ENCODE measurements around the gene POLN. TPM values are rescaled to one million over a fixed set of nuclear protein-coding genes. Genes with fewer than 3 reads are reported as not detected.

POLN gene
- total RNA-seq, 2 donors from 2014 or later = 1.3 to 2.8 TPM

DNA sequence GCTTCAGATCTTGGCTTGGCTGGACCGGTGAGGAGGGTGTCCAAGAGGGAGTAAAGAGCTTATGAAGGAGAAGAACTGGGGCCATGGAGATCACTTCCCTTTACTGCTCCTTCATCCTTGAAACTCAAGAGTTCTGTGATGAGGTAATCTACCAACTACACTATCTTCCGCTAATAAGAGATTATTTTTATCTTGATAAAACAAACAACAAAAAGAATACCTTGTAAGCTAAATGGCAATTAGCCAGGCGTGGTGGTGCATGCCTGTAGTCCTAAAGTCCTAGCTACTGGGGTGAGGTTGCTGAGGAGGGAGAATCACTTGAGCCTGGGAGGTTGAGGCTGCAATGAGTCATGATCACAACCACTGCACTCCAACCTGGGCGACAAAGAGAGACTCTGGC is 47.4 kb downstream of the POLN start:
- no peaks in the 10 kb centered on the region for H3K4me1 ChIP-seq
- H3K27ac ChIP-seq = no peak overlapping the region
- no peak for DNase-seq (ENCODE audit: low spot score)
- TF ChIP-seq, protein P1, sequence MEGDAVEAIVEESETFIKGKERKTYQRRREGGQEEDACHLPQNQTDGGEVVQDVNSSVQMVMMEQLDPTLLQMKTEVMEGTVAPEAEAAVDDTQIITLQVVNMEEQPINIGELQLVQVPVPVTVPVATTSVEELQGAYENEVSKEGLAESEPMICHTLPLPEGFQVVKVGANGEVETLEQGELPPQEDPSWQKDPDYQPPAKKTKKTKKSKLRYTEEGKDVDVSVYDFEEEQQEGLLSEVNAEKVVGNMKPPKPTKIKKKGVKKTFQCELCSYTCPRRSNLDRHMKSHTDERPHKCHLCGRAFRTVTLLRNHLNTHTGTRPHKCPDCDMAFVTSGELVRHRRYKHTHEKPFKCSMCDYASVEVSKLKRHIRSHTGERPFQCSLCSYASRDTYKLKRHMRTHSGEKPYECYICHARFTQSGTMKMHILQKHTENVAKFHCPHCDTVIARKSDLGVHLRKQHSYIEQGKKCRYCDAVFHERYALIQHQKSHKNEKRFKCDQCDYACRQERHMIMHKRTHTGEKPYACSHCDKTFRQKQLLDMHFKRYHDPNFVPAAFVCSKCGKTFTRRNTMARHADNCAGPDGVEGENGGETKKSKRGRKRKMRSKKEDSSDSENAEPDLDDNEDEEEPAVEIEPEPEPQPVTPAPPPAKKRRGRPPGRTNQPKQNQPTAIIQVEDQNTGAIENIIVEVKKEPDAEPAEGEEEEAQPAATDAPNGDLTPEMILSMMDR (IDR thresholded peaks at IDR 0.05) = no peak
- no peak overlapping the region for H3K4me3 ChIP-seq
- H3K27me3 ChIP-seq = no peaks in the 10 kb centered on the region
- no peaks in the 10 kb centered on the region for H3K36me3 ChIP-seq
- no peaks in the 10 kb centered on the region for H3K9me3 ChIP-seq

DNA sequence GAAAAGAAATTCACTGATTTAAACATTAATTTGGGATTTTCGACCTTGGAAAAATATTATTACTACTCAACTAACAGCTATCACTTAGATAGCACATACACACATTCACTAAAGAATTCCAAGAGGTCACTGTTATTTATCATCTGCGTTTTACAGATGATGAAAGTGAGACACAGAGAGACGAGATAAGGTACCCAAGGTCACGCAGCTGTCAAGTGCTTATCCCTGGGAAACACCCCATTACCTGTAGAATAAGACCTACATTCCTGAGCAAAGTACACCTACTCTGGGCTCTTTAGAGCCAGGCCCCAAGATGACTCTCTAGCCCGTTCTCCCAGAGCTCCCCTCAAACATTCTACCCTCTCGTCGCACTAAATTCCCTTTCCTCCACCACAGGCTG is 48.6 kb downstream of the POLN start:
- Histone ChIP-seq H3K9me3 (no peaks in the 10 kb centered on the region), H3K4me1 (no peaks in the 10 kb centered on the region), H3K27me3 (no peaks in the 10 kb centered on the region), H3K4me3 (no peak overlapping the region), H3K27ac (no peak overlapping the region), H3K36me3 (no peaks in the 10 kb centered on the region)
- TF ChIP-seq, protein P1 (IDR thresholded peaks at IDR 0.05) = no peak
- DNase-seq (ENCODE audit: low spot score) = no peak

DNA sequence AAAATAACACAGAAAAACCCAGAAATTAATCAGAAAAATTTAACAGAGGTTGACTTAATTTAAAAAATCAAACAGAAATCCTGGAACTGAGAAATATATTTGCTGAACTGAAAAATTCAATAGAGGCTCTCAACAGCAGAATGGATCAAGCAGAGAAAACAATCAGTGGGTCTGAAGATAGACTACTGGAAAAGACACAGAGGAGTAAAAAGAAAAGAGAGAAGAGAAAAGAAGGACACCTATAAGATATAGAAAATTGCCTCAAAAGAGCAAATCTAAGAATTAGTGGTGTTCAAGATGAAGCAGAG is 55.1 kb downstream of the POLN start:
- Histone ChIP-seq H3K9me3 (peaks cover 0 to 27% of the 10 kb centered on the region in 2 donors), H3K27ac (no peak overlapping the region), H3K4me3 (no peak overlapping the region), H3K27me3 (no peaks in the 10 kb centered on the region), H3K4me1 (no peaks in the 10 kb centered on the region), H3K36me3 (no peaks in the 10 kb centered on the region)
- TF ChIP-seq, protein P1 (IDR thresholded peaks at IDR 0.05) = no peak
- DNase-seq (ENCODE audit: low spot score) = no peak

DNA sequence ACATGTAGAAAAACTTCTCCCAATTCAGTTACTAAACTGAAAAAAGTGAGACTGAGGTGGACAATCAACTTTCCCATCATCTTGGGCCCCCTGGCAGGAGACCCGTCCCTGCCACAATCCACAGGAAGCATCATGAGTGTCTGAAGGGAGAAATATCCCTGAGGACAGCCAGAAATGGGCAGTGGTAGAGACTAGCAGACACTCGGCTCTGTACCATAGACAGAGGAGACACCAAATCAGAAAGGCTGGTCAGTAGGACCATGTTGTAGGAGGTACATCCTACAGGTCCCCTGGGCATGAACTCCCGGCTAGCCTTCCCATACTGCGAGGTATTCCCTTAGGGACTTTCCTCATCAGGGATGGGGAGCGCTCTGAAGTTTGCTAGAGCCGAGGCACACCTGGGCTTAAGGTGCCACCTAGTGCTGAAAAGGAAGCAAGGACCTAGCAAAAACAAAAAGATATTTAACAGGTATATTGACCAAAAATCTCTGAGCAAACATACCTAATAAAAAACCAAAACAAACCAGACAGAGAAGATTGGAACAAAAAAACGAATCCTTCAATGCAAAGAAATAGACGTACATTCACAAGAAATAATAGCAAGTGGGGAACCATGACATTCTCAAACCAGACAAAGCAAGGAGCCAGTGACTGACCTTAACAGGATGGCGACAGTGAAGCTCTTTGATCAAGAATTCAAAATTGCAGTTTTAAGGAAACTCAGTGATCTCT is 55.6 kb downstream of the POLN start:
- Histone ChIP-seq H3K4me1 (no peaks in the 10 kb centered on the region), H3K4me3 (no peak overlapping the region), H3K27me3 (no peaks in the 10 kb centered on the region), H3K27ac (no peak overlapping the region), H3K9me3 (peaks cover 0 to 27% of the 10 kb centered on the region in 2 donors), H3K36me3 (no peaks in the 10 kb centered on the region)
- no peak for DNase-seq (ENCODE audit: low spot score)
- TF ChIP-seq, protein P1 (IDR thresholded peaks at IDR 0.05) = no peak

DNA sequence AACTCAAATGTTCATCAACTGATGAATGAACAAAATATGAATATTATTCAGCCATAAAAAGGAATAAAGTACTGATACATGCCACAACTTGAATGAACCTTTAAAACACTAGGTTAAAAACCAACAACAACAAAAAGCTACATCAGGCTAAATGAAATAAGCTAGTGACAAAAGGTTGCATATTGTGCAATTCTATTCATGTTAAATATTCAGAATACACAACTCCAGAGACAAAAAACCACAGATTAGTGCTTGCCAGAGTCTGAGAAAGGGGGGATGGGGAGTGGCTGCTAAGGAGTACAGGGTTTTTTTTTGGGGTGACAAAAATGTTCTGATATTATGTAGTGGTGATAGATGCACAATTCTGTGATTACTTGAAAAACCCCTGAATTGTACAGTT is 58.5 kb downstream of the POLN start:
- Histone ChIP-seq H3K9me3 (peaks cover 0 to 27% of the 10 kb centered on the region in 2 donors), H3K4me1 (no peaks in the 10 kb centered on the region), H3K27me3 (no peaks in the 10 kb centered on the region), H3K27ac (no peak overlapping the region), H3K36me3 (no peaks in the 10 kb centered on the region), H3K4me3 (no peak overlapping the region)
- TF ChIP-seq, protein P1 (IDR thresholded peaks at IDR 0.05) = no peak
- DNase-seq (ENCODE audit: low spot score) = no peak

DNA sequence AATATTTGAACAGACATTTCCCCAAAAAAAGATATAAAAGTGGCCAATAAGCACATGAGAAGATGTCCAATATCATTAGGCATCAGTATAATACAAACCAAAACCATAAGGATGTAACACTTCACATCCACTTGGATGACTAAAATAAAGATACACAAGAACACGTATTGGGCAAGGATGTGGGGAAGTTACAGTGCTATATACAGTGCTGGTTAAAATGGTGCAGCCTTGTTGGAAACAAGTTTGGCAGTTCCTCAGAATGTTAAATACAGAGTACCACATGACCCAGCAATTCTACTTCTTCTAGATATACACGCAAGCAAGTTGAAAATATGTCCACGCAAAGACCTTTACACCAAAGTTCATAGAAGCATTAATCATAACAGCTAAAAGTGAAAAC is 58.9 kb downstream of the POLN start:
- no peaks in the 10 kb centered on the region for H3K4me1 ChIP-seq
- H3K4me3 ChIP-seq = no peak overlapping the region
- H3K27ac ChIP-seq = no peak overlapping the region
- TF ChIP-seq, protein P1 (IDR thresholded peaks at IDR 0.05) = no peak
- H3K36me3 ChIP-seq = no peaks in the 10 kb centered on the region
- DNase-seq (ENCODE audit: low spot score) = no peak
- H3K9me3 ChIP-seq = peaks cover 0 to 26% of the 10 kb centered on the region in 2 donors
- H3K27me3 ChIP-seq = no peaks in the 10 kb centered on the region
